CD4-positive, alpha-beta T cell (primary cell): ENCODE results near the gene IRF9. TPM values are rescaled to one million over a fixed set of nuclear protein-coding genes. Genes with fewer than 3 reads are reported as not detected.

Experiments used
- ATAC-seq: fragments of 200-7000 bp; cut with Tn5 transposase; one replicate; pipeline ENCODE4 v1.10.0; 2022; ENCODE audit warnings: mild to moderate bottlenecking; ENCODE audit not compliant: poor library complexity
- CTCF ChIA-PET: fragments of 350-600 bp; sonication (Branson Sonifier 250); formaldehyde crosslinking; loops from one replicate; lab custom pipeline; 2021; ENCODE audit warnings: antibody characterized with exemption, inconsistent platforms; lab: Charles Lee
- POLR2A ChIA-PET: fragments of 350-600 bp; sonication (Branson Sonifier 250); formaldehyde crosslinking; loops from one replicate; lab custom pipeline; 2021; ENCODE audit warnings: antibody characterized with exemption, inconsistent platforms; lab: Charles Lee
- DNase-seq, 14 experiments: peaks; one replicate each; pipeline ENCODE4 v3.0.0-alpha.2; 2013 to 2020; ENCODE audit warnings: mixed read lengths in 2 of 14
- H3K27ac ChIP-seq, 2 donors: one replicate each; pipeline versions ENCODE4 v1.5.1 to v1.7.0; 2013; ENCODE audit warnings: low read length in 2 of 2, low read depth in 1 of 2, mild to moderate bottlenecking in 1 of 2
- H3K27me3 ChIP-seq, 2 experiments: 1 replicate in 1 of 2; 2 replicates in 1 of 2; pipeline versions ENCODE4 v1.6.1 to v1.7.0; 2013; ENCODE audit warnings: low read length in 2 of 2, control low read depth in 1 of 2, mild to moderate bottlenecking in 1 of 2, moderate library complexity in 1 of 2; ENCODE audit not compliant: insufficient read depth in 2 of 2, control insufficient read depth in 1 of 2
- H3K36me3 ChIP-seq: one replicate; pipeline ENCODE4 v1.6.1; 2013; ENCODE audit warnings: low read length, control low read depth; ENCODE audit not compliant: insufficient read depth
- H3K4me1 ChIP-seq: one replicate; pipeline ENCODE4 v1.6.1; 2013; ENCODE audit warnings: low read length, control low read depth; ENCODE audit not compliant: insufficient read depth
- H3K4me3 ChIP-seq: one replicate; pipeline ENCODE4 v1.5.1; 2013; ENCODE audit warnings: mild to moderate bottlenecking, low read length, moderate library complexity
- H3K9me3 ChIP-seq, 2 experiments: 1 replicate in 1 of 2; 2 replicates in 1 of 2; pipeline versions ENCODE4 v1.6.1 to v1.7.0; 2013; ENCODE audit warnings: low read length in 2 of 2, mild to moderate bottlenecking in 2 of 2, control low read depth in 1 of 2, moderate library complexity in 1 of 2; ENCODE audit not compliant: control insufficient read depth in 1 of 2, insufficient read depth in 1 of 2
- H3K27ac Mint-ChIP-seq: one replicate; pipeline ENCODE4 v1.8.0; 2020; ENCODE audit warnings: mixed read lengths
- H3K27me3 Mint-ChIP-seq: one replicate; pipeline ENCODE4 v1.8.0; 2021; ENCODE audit warnings: mixed read lengths
- H3K36me3 Mint-ChIP-seq: one replicate; pipeline ENCODE4 v1.8.0; 2021; ENCODE audit warnings: low read depth, mixed read lengths
- H3K4me1 Mint-ChIP-seq: one replicate; pipeline ENCODE4 v1.8.0; 2021; ENCODE audit warnings: low read depth, mixed read lengths
- H3K4me3 Mint-ChIP-seq: one replicate; pipeline ENCODE4 v1.8.0; 2020; ENCODE audit warnings: mild to moderate bottlenecking, mixed read lengths
- H3K9me3 Mint-ChIP-seq: one replicate; pipeline ENCODE4 v1.8.0; 2020; ENCODE audit warnings: mixed read lengths
- CTCF ChIP-seq: fragments of 200-600 bp; IDR thresholded peaks from one replicate; pipeline ENCODE4 v1.8.0; 2022; ENCODE audit warnings: antibody characterized with exemption, mild to moderate bottlenecking
- intact Hi-C, 2 experiments: fragments of 100-400 bp; cut with DNase I in 1 of 2; cut with micrococcal nuclease in 1 of 2; formaldehyde crosslinking; loops; one replicate each; pipeline versions ENCODE4 v1.15.1 to v1.9.0; 2023 to 2025; cut with DNase I, micrococcal nuclease
- total RNA-seq, 174 experiments: library from RNA in 2 of 174; stranded (reverse) in 2 of 174; gene quantifications; one replicate each; pipeline ENCODE4 v1.2.3 and lab custom pipeline; 2021 to 2026

The IRF9 gene
- total RNA-seq, 2 experiments from 2014 or later, result 248 to 262 TPM

GRCh38 chr14:24207625-24208024, 46.6 kb downstream of the IRF9 start:
- Mint-ChIP-seq H3K27ac (peak overlapping the region; percentile 54), H3K27me3 (no peaks in the 10 kb centered on the region), H3K36me3 (peaks cover 79% of the 10 kb centered on the region), H3K9me3 (no peaks in the 10 kb centered on the region), H3K4me3 (no peak overlapping the region), H3K4me1 (peaks cover 37% of the 10 kb centered on the region)
- Histone ChIP-seq H3K4me3 (no peak overlapping the region), H3K27ac (no peak overlapping the region), H3K27me3 (no peaks in the 10 kb centered on the region), H3K36me3 (peaks cover 68% of the 10 kb centered on the region), H3K9me3 (no peaks in the 10 kb centered on the region), H3K4me1 (peaks cover 31% of the 10 kb centered on the region)
- intact Hi-C loops, result no loop called here
- POLR2A ChIA-PET, result interaction anchor here (1.0 to 1.1 kb wide), 2 partner anchors 12 to 19 kb away, joined by 3 read pairs; partner anchors contain the start of gene TM9SF1
- TF ChIP-seq CTCF, result no peak
- ATAC-seq (no peak), DNase-seq (no peak)
- CTCF ChIA-PET, result no interaction called here

GRCh38 chr14:24211311-24211710, 50.2 kb downstream of the IRF9 start:
- peaks cover 60% of the 10 kb centered on the region for H3K4me1 ChIP-seq
- no peak for TF ChIP-seq CTCF
- H3K9me3 ChIP-seq, result no peaks in the 10 kb centered on the region
- H3K4me3 Mint-ChIP-seq, result peak overlapping the region; percentile 12
- no peaks in the 10 kb centered on the region for H3K9me3 Mint-ChIP-seq
- DNase-seq (no peak), ATAC-seq (no peak)
- ChIA-PET CTCF (interaction anchor here (1.1 to 1.7 kb wide), 2 partner anchors 16 to 50 kb away, joined by 3 to 10 read pairs; partner anchors contain the start of genes IRF9 and TM9SF1), POLR2A (interaction anchor here (1.0 to 4.1 kb wide), 4 partner anchors 15 to 70 kb away, joined by 3 to 32 read pairs (median 16); partner anchors contain the start of genes EMC9, IRF9 and TM9SF1)
- H3K4me1 Mint-ChIP-seq, result peaks cover 53% of the 10 kb centered on the region
- H3K27ac Mint-ChIP-seq, result peak overlapping the region; percentile 96
- H3K36me3 Mint-ChIP-seq, result peaks cover 68% of the 10 kb centered on the region
- no peaks in the 10 kb centered on the region for H3K27me3 ChIP-seq
- H3K36me3 ChIP-seq, result peaks cover 52% of the 10 kb centered on the region
- H3K27ac ChIP-seq, result no peak overlapping the region
- H3K4me3 ChIP-seq, result no peak overlapping the region
- no peaks in the 10 kb centered on the region for H3K27me3 Mint-ChIP-seq
- intact Hi-C loops, result no loop called here

- peak; percentile 89 to 99 (median 94) for DNase-seq
- H3K27me3 Mint-ChIP-seq, result no peaks in the 10 kb centered on the region
Observed at GRCh38 chr14:24212924-24213865, 52.1 kb downstream of the IRF9 start, which contains the start of gene CHMP4A. Gene CHMP4A (minus strand): TSS chr14:24213488. CDS start chr14:24213439, 49 bp downstream.

More at GRCh38 chr14:24212924-24213865, 52.1 kb downstream of the IRF9 start, which contains the start of gene CHMP4A:
- no peaks in the 10 kb centered on the region for H3K9me3 ChIP-seq
- Mint-ChIP-seq H3K4me1 (peaks cover 49% of the 10 kb centered on the region), H3K9me3 (no peaks in the 10 kb centered on the region), H3K36me3 (peaks cover 49% of the 10 kb centered on the region), H3K27ac (peak within 1 kb of the TSS; percentile 96), H3K4me3 (peak within 1 kb of the TSS; percentile 97)
- peaks cover 53% of the 10 kb centered on the region for H3K4me1 ChIP-seq
- H3K27ac ChIP-seq, result peak within 1 kb of the TSS; percentile 98 to 100
- peaks cover 42% of the 10 kb centered on the region for H3K36me3 ChIP-seq
- H3K4me3 ChIP-seq, result peak within 1 kb of the TSS; percentile 98
- no peak for TF ChIP-seq CTCF
- no peaks in the 10 kb centered on the region for H3K27me3 ChIP-seq
- peak; percentile 71 for ATAC-seq
- ChIA-PET POLR2A (interaction anchor here (0.6 to 4.7 kb wide), 33 partner anchors 10 to 1319 kb away, joined by 3 to 144 read pairs (median 6); partner anchors contain the start of genes CBLN3, DCAF11, DHRS1 and EMC9), CTCF (interaction anchor here (0.7 to 2.5 kb wide), 10 partner anchors 18 to 120 kb away, joined by 3 to 12 read pairs (median 6); partner anchors contain the start of genes CIDEB, IRF9, RABGGTA and TINF2)
- intact Hi-C loops, result loop anchor here (1.0 to 2.0 kb wide), 7 partner anchors 18 to 217 kb away; partner anchors contain the start of genes GMPR2 (in 1 of the 2), IPO4 (in 1 of the 2), IRF9 (in 1 of the 2) and NEDD8 (in 1 of the 2)
